A549 treated with CORT108297 at 1 μM for 4 hours (cell line): ENCODE data around the gene EIF4H. TPM values are rescaled to one million over a fixed set of nuclear protein-coding genes. Genes with fewer than 3 reads are reported as not detected.

Experiments
- total RNA-seq: library from RNA; stranded (reverse); fragments of 200-300 nt; extraction: Qiagen RNA extraction; gene quantifications from 5 replicates; pipeline ENCODE4 v1.2.3, GENCODE V29; 2022

Gene EIF4H
- 292 to 316 TPM (median 302 TPM) in 5 replicates for total RNA-seq

DNA sequence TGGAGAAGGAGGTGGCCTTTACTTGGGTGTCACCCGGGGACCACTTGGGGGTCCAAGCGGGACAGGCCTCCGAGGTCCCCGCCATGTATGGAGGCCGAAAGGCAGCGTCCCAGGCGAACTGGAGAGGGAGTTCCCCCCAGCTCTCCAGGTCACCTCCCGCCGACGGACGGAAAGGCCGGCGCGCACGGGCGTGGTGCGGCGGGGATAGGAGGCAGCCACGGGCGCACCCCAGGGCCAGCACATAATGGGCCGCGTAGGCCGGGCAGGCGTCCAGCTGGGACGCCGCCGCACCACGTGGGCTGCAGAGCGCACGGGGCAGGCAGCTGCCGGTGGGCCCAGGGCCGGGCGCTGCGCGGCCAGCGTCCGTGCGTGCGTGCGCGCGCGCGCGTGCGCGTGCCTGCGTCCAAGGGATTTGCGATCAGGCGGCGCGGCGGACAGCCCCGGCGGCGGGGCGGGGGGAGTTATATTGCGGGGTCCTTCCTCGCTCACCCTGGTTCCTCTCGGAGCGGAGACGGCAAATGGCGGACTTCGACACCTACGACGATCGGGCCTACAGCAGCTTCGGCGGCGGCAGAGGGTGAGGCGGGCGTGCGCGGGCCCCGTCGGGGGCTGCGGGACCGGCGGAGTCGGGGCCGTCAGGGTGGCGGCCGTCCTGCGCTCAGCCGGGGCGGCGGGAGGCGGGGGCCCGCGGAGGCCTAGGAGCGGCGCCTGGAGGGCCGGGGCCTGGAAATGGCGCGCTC is at the start of gene EIF4H:
EIF4H (plus strand) TSS at position 491 of the 740 bp plus-strand sequence; CDS start at position 519, 28 bp downstream.

Other genes starting within 250 kb of the EIF4H start
- gene ELN, start 146.2 kb upstream of the EIF4H start, total RNA-seq, result 0.05 to 0.13 TPM (median 0.08 TPM) in 5 replicates
- 30.1 to 37.4 TPM (median 35.7 TPM) in 5 replicates for gene LIMK1, start 90.6 kb upstream of the EIF4H start, total RNA-seq
- 0.81 to 1.6 TPM (median 1.1 TPM) in 5 replicates for gene LAT2, start 35.6 kb downstream of the EIF4H start, total RNA-seq
- 54.7 to 68.9 TPM (median 57.7 TPM) in 5 replicates for gene RFC2, start 80.0 kb downstream of the EIF4H start, total RNA-seq
- 16.8 to 23.4 TPM (median 19.9 TPM) in 5 replicates for gene CLIP2, start 115.1 kb downstream of the EIF4H start, total RNA-seq